HEK293 (cell line): ENCODE results near the gene MBNL2.

Experiments used
- CTCF ChIP-seq: fragments of 450-650 bp; formaldehyde crosslinking; IDR thresholded peaks from 2 replicates; pipeline ENCODE4 v1.5.1; 2016; ENCODE audit warnings: missing biosample characterization, missing genetic modification characterization
- FEZF1 ChIP-seq: fragments of 450-650 bp; formaldehyde crosslinking; IDR thresholded peaks from 2 replicates; pipeline ENCODE4 v1.5.1; 2016; ENCODE audit warnings: missing biosample characterization, missing genetic modification characterization
- KLF7 ChIP-seq: fragments of 450-650 bp; formaldehyde crosslinking; IDR thresholded peaks from 2 replicates; pipeline ENCODE4 v1.5.1; 2016; ENCODE audit warnings: missing biosample characterization, missing genetic modification characterization, borderline replicate concordance
- REST ChIP-seq: fragments of 450-650 bp; formaldehyde crosslinking; IDR thresholded peaks from 2 replicates; pipeline ENCODE4 v1.5.1; 2016; ENCODE audit warnings: missing biosample characterization, missing genetic modification characterization
- ZFHX2 ChIP-seq: fragments of 450-650 bp; formaldehyde crosslinking; conservative IDR thresholded peaks from 2 replicates; pipeline ENCODE4 v1.5.1; 2016; ENCODE audit warnings: missing biosample characterization, missing genetic modification characterization
- ZFP41 ChIP-seq: fragments of 450-650 bp; formaldehyde crosslinking; IDR thresholded peaks from 2 replicates; pipeline ENCODE4 v1.5.1; 2016; ENCODE audit warnings: missing biosample characterization, missing genetic modification characterization, borderline replicate concordance
- ZNF513 ChIP-seq: fragments of 450-650 bp; IDR thresholded peaks from 2 replicates; pipeline ENCODE4 v1.5.1; 2018; ENCODE audit warnings: missing biosample characterization, missing genetic modification characterization

- TF ChIP-seq CTCF (tag by site-specific recombination) (no peak), KLF7 (tag by site-specific recombination) (no peak), ZNF513 (tag by site-specific recombination) (no peak), FEZF1 (tag by site-specific recombination) (no peak), REST (tag by site-specific recombination) (no peak), ZFP41 (tag by site-specific recombination) (no peak), ZFHX2 (tag by site-specific recombination) (no peak)
Observed at GRCh38 chr13:97267418-97268059, 45.4 kb downstream of the MBNL2 start.
